K562 (cell line): ENCODE results near the gene FLVCR2.

Experiments
- PCBP1 ChIP-seq: fragments of 200-400 bp; formaldehyde crosslinking; IDR thresholded peaks from 2 replicates; pipeline ENCODE4 v1.6.1; 2018; ENCODE audit warnings: mild to moderate bottlenecking, low read depth, low read length; ENCODE audit not compliant: poor library complexity, severe bottlenecking
- POLR2A ChIP-seq: fragments of 450-650 bp; conservative IDR thresholded peaks from 2 replicates; pipeline ENCODE4 v1.6.1; 2016
- SETDB1 ChIP-seq: IDR thresholded peaks from one replicate; pipeline ENCODE4 v1.6.1; 2012; ENCODE audit warnings: low read length, control low read depth, inconsistent platforms
- SPI1 ChIP-seq: IDR thresholded peaks from 2 replicates; pipeline ENCODE4 v1.6.1; 2011; ENCODE audit warnings: low read depth, low read length, control low read depth, borderline replicate concordance
- SREBF2 ChIP-seq: sonication (generic); formaldehyde crosslinking; IDR thresholded peaks from 2 replicates; pipeline ENCODE4 v1.4.0; 2020; ENCODE audit warnings: mild to moderate bottlenecking, missing genetic modification reagents
- STAT5B ChIP-seq: fragments of 250-450 bp; sonication (Bioruptor Pico); IDR thresholded peaks from 2 replicates; pipeline ENCODE4 v1.8.0; 2021; ENCODE audit warnings: mild to moderate bottlenecking, inconsistent platforms
- TF ChIP-seq, protein P1 (sequence below): fragments of 450-650 bp; IDR thresholded peaks from 2 replicates; pipeline ENCODE4 v1.6.1; 2016; ENCODE audit warnings: borderline replicate concordance

DNA sequence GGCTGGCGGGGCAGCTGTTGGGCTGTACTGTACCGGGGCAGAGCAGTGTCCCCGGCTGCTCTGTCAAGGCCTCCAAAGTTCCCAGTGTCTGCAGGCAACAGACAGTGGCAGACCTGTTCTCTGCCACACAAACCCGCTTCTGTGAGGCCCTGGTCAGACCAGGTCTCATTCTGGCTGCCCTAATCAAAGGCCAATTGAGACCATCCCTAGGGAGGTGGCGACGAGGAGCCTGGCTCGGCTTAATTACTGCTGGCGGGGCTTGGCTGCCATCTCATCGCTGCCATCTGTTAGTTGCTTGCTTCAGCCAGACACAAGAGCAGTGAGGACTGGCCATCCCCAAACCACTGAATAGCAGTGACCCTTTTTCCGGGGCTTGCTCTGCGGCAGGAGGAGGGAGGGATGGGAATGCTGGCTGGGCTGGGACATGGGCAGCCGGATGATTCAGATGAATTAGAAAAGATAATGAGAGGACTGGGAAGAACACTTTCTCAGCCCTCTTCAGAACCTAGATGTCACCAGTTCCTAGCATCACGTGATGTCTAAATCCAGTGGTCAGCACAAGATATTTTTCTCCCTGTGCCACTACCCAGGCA is 57.8 kb downstream of the FLVCR2 start:
- no peak for TF ChIP-seq PCBP1
- TF ChIP-seq SETDB1 = no peak
- TF ChIP-seq STAT5B (CRISPR knock-in tag) = no peak
- no peak for TF ChIP-seq SPI1
- no peak for TF ChIP-seq POLR2A
- no peak for TF ChIP-seq SREBF2 (CRISPR knock-in tag)
- TF ChIP-seq, protein P1, sequence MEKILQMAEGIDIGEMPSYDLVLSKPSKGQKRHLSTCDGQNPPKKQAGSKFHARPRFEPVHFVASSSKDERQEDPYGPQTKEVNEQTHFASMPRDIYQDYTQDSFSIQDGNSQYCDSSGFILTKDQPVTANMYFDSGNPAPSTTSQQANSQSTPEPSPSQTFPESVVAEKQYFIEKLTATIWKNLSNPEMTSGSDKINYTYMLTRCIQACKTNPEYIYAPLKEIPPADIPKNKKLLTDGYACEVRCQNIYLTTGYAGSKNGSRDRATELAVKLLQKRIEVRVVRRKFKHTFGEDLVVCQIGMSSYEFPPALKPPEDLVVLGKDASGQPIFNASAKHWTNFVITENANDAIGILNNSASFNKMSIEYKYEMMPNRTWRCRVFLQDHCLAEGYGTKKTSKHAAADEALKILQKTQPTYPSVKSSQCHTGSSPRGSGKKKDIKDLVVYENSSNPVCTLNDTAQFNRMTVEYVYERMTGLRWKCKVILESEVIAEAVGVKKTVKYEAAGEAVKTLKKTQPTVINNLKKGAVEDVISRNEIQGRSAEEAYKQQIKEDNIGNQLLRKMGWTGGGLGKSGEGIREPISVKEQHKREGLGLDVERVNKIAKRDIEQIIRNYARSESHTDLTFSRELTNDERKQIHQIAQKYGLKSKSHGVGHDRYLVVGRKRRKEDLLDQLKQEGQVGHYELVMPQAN = no peak
